Measurements from ENCODE around the gene APPBP2. TPM values are rescaled to one million over a fixed set of nuclear protein-coding genes. Genes with fewer than 3 reads are reported as not detected.

APPBP2 gene
- total and polyA plus RNA-seq, 2 donors (not counting 3 experiments of a cell fraction or from before 2014, with no cell fraction given), result 8.4 to 49.1 TPM

DNA sequence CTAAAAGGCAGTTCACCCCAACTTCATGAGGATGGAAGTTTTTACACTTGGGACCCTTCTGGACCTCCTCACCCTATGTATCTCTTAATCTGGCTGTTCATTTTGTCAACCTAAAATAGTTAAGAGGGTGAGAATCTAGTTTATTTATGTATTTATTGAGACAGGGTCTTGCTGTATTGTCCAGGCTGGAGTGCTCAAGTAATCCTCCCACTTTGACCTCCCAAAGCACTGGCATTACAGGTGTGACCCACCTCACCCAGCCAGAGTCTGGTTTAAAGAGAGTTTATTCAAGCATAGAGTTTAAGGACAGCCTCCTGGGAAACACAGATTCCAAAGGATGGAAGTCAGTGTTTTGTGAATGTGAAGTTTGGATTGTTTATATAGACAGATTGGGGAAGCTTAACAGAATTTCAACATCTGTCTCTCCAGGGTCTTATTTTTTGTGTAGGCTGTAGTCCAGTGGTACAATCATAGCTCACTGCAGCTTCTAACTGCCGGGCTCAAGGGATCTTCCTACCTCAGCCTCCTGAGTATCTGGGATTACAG, 8.0 kb upstream of the APPBP2 start:
- Histone ChIP-seq H3K4me1 (ENCODE audit: control insufficient read depth, extremely low read depth, insufficient read depth, low read length) (no peaks in the 10 kb centered on the region), H3K9me1 (replicated peaks; ENCODE audit: control insufficient read depth, extremely low read depth, insufficient read depth, low read length) (no peaks in the 10 kb centered on the region), H3K4me2 (ENCODE audit: insufficient read depth, low read length) (no peak overlapping the region), H3K27me3 (ENCODE audit: control insufficient read depth in 2 of 2, insufficient read depth in 2 of 2, low read length in 2 of 2) (no peaks in the 10 kb centered on the region), H3K9ac (replicated peaks; ENCODE audit: extremely low read depth, insufficient read depth, low read length) (no peak overlapping the region), H3K9me3 (replicated peaks; ENCODE audit: control insufficient read depth, insufficient read depth, low read length) (no peaks in the 10 kb centered on the region), H3K36me3 (ENCODE audit: control insufficient read depth in 2 of 2, extremely low read depth in 1 of 2, insufficient read depth in 2 of 2, low read length in 2 of 2) (no peaks in the 10 kb centered on the region), H2AFZ (ENCODE audit: low read depth, low read length) (no peak overlapping the region), H4K20me1 (replicated peaks; ENCODE audit: control insufficient read depth, extremely low read depth, insufficient read depth, low read length) (no peaks in the 10 kb centered on the region), H3K4me3 (replicated peaks in 1 of 3; ENCODE audit: insufficient read depth in 1 of 3, low read depth in 1 of 3, low read length in 3 of 3) (no peak overlapping the region), H3K79me2 (ENCODE audit: control insufficient read depth, insufficient read depth, low read length) (no peaks in the 10 kb centered on the region), H3K27ac (ENCODE audit: insufficient read depth, low read depth, low read length) (no peak overlapping the region)
- FAIRE-seq (no peak), DNase-seq (ENCODE audit: low read depth, low spot score) (no peak)
- no TSS peak for BruUV-seq (replicated peaks)
- TF ChIP-seq, protein P1, sequence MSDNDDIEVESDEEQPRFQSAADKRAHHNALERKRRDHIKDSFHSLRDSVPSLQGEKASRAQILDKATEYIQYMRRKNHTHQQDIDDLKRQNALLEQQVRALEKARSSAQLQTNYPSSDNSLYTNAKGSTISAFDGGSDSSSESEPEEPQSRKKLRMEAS (IDR thresholded peaks at IDR 0.05; ENCODE audit: insufficient read depth, insufficient read length), result no peak
- TF ChIP-seq GATA2 (IDR thresholded peaks at IDR 0.05; ENCODE audit: insufficient read depth, insufficient read length, low read depth, low read length) (no peak), POLR2AphosphoS5 (IDR thresholded peaks at IDR 0.05; ENCODE audit: insufficient read depth, low read depth, low read length) (no peak), POLR2A (IDR thresholded peaks at IDR 0.05; ENCODE audit: low read depth, low read length) (no peak), MYC (IDR thresholded peaks at IDR 0.05; ENCODE audit: low read depth, low read length) (no peak), FOS (IDR thresholded peaks at IDR 0.05; ENCODE audit: borderline replicate concordance, insufficient read depth, low read length) (no peak), JUN (IDR thresholded peaks at IDR 0.05; ENCODE audit: borderline replicate concordance, insufficient read depth, insufficient read length, low read depth) (no peak), EZH2 (IDR thresholded peaks at IDR 0.05; ENCODE audit: borderline replicate concordance, low read depth, low read length, severe bottlenecking) (no peak)
- TF ChIP-seq, protein P2, sequence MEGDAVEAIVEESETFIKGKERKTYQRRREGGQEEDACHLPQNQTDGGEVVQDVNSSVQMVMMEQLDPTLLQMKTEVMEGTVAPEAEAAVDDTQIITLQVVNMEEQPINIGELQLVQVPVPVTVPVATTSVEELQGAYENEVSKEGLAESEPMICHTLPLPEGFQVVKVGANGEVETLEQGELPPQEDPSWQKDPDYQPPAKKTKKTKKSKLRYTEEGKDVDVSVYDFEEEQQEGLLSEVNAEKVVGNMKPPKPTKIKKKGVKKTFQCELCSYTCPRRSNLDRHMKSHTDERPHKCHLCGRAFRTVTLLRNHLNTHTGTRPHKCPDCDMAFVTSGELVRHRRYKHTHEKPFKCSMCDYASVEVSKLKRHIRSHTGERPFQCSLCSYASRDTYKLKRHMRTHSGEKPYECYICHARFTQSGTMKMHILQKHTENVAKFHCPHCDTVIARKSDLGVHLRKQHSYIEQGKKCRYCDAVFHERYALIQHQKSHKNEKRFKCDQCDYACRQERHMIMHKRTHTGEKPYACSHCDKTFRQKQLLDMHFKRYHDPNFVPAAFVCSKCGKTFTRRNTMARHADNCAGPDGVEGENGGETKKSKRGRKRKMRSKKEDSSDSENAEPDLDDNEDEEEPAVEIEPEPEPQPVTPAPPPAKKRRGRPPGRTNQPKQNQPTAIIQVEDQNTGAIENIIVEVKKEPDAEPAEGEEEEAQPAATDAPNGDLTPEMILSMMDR (IDR thresholded peaks at IDR 0.05; ENCODE audit: extremely low read depth in 1 of 2, insufficient read depth in 1 of 2, low read depth in 1 of 2, low read length in 2 of 2), result no peak
- ChIA-PET CTCF (no interaction called here), POLR2A (no interaction called here)
- intact Hi-C loops (cut with micrococcal nuclease) (no loop called here), dilution Hi-C loops (cut with MboI; ENCODE audit: extremely low pct_ligation_motif_present, low sequenced_read_pairs) (no loop called here)
